Fibroblast of skin of left quadriceps (primary cell): Measurements from ENCODE around the gene PASD1.

Experiments
- DNase-seq, 2 experiments: peaks; one replicate each; pipeline ENCODE4 v3.0.0-alpha.2; 2013; ENCODE audit warnings: low read depth in 2 of 2

The PASD1 gene

GRCh38 chrX:151702026-151702714 is 138.7 kb downstream of the PASD1 start:
- no peak for DNase-seq

DNA sequence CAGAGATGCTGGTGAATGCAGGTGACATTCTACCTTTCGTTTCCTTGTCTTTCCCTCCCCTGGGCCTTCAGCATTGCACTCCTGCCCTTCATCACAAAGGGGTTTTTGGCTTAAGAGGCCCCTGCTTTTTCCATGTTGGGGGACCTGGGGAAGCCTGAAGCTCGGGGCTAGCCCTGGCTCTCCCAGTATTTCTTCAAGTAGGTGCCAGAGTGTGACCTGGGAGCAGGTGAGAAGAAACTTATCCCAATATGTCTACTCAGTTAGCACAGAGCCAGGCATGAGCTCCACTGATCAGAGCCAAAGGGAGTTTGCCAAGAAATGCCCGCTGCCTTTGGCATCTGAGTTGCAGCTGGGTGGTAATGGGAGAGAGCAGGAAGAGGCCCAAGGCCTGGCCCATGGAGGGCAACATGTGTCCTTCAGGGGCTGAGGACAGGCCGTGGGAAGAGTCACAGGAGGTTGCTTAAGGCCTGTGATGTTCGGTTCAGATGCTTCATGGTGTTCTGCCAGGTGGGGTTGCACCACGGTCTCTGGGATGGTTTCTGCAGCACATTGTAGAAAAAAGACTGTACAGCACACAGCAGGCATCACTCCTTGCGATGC is 139.4 kb downstream of the PASD1 start:
- DNase-seq = no peak

DNA sequence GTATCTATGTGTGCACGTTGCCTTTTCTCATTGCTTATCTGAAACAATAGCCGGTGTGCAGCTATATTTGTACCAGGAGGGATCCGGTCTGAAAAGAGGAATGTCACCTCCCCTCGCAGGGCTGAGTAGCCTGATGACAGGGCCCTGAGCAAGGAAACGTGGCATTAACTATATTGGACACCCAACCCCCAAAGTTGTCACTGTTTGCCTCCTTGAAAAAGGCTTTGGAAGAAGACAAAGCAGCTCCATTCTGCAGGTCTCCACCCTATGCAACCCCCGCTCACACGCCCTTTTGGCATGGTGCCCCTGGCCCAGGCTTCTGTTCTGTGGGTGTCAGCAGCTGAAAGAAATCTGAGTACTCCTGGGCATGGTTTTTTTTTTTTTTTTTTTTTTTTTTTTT is 140.0 kb downstream of the PASD1 start:
- no peak for DNase-seq

DNA sequence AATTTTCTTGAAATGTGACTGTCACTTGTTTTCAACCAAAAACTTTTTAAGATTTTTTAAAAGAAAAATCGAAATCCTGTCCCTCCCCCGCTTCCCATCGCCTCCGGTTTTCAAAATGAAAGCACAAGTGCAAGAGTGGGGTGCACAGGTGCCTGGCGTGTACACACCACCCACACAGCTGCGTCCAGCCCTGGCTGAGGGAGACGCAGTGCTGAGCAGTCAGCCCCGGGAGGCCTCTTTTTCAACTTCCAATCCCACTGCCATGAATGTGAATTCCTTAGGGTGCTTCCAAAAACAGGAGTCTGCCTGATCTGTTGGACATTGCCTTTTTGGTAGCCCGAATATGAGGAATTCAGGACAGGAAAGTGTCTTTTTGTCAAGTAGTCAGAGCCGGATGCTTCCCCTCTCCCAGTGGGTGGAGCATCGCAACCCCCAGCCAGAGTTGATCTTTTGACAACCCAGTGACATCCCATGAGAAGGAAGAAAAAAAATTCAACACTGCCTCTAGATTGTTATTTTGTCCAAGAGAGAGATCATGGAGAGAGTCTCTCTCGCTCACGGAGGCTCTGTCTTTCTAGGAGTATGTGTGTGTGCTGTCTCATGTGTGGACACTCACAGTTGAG is 140.7 kb downstream of the PASD1 start:
- no peak for DNase-seq

DNA sequence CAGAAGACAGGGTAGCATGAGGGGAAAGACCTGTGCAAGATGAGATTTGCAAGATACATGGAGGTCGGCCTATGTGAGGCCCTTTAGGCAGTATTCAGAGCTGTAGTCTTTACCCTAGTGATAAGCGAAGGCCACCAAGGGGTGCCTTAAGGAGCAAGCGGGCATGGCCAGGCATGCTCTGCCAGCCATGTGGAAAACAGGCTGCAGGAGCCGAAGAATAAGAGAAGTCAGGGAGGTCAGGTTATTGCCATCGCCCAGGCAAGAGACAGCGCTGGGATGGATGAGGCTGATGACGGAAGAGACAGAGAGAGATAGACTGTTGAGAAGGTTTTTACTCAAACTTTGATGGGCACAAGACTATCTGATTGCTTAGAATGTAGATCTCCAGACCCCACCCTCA is 145.3 kb downstream of the PASD1 start:
- DNase-seq = no peak

GRCh38 chrX:151710457-151710856 is 147.0 kb downstream of the PASD1 start:
- DNase-seq = no peak

GRCh38 chrX:151711154-151711553 is 147.7 kb downstream of the PASD1 start:
- DNase-seq = no peak

- no peak for DNase-seq
These were observed 148.3 kb downstream of the PASD1 start for GRCh38 chrX:151711787-151712186.

DNA sequence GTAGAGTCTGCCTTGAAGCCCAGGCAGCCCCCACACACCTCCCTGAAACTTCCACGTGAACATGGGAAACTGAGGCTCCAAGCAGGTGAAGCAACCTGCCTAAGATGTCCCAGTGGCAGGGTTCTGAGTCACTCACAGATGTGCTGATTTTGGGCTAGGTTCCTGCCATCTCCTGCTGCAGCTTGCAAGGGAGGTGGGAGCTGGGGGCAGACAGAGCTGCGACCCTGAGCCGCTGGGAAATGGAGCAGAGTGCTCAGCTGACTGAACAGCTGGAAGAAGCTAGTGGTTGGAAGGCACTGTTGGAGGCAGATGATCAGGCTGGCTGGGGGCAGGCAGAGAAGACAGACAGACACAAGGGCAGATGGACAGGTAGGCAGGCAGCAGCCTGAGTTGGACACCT is 148.8 kb downstream of the PASD1 start:
- DNase-seq = no peak

DNA sequence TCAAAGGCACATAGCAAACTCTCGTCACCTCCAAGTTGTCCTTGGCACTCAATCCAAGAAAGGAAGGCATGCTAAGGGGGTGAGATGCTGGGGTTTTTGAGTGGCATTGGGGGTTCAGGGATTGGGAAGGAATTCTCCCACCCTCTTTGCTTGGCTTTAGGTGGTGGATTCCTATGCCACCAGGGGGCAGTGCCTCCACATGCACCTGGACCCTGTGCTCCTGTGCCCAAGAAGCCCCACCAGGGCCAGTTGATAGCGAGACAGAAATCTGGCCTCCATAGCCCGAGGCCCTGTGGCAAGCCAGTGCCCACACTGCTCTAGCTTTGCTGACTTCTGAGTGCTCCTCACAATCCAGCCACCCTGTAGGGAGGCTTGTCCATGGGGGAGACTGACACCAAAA is 150.4 kb downstream of the PASD1 start:
- no peak for DNase-seq

- DNase-seq = no peak
These were observed 150.9 kb downstream of the PASD1 start for GRCh38 chrX:151714362-151714761.

- DNase-seq = no peak
These were observed 152.3 kb downstream of the PASD1 start, which contains the start of gene FATE1 for GRCh38 chrX:151715752-151716151. TSS of gene FATE1 (plus strand) at chrX:151716035. CDS start at chrX:151716120, 85 bp downstream.

DNA sequence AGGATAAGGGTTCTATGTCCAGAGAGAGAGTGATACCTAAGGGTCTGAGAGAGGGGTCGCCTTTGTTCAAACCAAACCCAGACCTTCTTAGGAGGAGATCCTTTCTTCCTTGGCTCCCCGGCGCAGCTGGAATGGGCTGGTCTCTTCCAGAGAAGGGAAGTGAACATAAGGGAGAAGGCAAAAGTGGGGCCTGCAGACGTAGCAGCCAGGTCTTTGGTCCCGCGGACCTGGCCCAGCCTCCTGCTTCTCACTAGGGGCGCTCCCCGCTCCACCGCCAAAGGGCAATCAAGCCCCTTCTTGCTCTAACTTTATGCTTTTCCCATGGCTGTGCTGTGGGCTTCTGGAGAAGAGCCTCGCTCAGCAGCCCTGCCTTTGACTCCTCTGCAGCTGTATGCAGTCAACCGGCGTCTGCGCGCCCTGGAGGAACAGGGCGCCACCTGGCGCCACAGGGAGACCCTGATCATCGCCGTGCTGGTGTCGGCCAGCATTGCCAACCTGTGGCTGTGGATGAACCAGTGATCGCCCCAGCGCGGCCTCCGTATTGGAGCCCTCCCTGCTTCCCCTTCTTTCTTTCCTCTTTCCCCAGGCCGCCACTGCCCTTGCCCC is 158.9 kb downstream of the PASD1 start:
- peak in 1 of 2 experiments; percentile 7 for DNase-seq

DNA sequence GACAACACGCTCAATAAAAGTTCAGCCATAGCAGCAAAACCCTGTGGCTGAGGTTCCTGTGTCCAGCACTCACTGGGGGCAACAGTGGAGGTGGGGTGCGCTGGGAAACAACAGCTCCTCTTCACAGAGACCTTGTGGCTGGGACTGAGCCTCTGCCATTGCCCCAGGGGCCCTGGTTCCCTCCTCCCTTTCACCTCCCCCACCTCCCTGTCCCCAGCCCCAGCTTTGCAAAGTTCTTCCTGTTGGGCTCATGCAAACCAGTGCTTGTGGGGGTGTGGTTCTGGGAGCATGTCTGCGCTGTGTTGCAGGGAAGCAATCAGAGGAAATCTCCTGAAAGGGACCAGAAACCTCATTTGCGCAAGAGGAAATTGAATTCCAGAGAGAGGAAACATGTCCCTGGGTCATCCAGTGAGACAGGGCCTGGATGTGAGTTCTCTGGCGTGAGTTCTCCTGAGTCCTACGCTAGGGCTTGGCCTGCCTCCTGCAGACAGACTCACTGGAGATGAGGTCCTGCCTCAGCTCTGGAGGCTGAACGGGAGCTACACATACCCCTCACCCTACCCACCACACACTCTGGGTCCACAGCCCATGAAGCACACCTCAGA is 159.8 kb downstream of the PASD1 start:
- DNase-seq = no peak

DNA sequence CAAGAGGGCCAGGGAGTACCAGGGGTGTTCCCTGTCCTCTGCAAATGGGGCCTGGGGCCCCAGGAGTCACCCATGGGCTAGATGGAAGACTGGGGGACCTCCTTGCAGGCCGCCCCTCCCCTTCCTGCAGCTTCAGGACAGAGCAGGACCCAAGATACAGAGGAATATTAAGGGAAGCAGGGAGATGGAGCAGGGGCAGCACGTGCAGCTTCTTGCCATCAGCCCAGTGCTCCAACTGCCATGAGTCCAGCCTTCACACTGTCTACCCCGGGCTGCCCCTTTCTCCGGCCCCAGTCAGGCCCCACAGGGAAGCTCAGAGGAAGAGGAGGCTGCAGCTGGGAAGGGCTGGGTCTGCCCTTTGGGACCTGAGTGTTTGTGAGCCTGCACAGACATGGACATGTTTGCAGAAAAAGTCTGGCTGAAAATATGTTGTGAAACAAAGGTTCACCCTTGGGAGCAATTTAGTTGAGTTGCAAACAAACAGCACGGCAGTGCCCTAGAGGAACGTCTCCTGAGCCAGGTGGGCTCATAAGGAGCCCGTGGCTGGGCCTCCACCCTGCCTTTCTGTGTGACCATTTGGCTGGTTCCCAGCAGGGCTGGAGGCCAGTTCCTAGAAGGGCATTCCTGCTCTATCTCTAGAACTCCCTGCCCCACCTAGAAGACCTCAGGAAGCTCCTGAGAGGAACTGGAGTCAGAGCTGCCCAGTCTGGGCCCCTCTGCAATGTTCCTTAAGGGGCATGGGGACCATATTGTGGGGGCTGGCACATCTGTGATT is 161.3 kb downstream of the PASD1 start:
- DNase-seq = no peak

DNA sequence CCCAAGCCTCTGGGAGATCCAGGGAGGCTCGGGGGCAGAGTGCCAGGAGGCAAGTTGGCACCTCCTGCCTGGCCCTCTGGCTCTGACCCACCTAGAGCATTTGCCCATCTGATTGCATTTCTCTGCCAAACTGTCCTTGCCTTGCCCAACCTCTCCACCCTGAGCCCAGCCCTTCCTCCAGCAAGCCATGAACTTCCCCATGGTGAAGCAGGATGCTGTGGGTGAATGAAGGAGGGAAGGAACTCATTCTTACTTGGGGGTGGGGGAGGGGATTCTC is 161.8 kb downstream of the PASD1 start:
- no peak for DNase-seq
